PFSK-1 (cell line): Measurements from ENCODE around the gene PRLH.

Experiments
- FOXP2 ChIP-seq: optimal IDR thresholded peaks from 2 replicates; pipeline ENCODE3; 2011; ENCODE audit warnings: borderline replicate concordance, control low read depth, inconsistent platforms; ENCODE audit not compliant: insufficient read depth; ENCODE audit errors: extremely low read length, extremely low read depth
- POLR2AphosphoS5 ChIP-seq: IDR thresholded peaks from 2 replicates; pipeline ENCODE4 v1.6.1; 2012; ENCODE audit warnings: low read depth, mild to moderate bottlenecking, control low read depth, low read length, moderate library complexity
- REST ChIP-seq, 2 experiments: IDR thresholded peaks; 2 replicates each; pipeline versions ENCODE4 v1.6.1 to v1.8.0; 2011 to 2012; ENCODE audit warnings: low read depth in 2 of 2, low read length in 2 of 2, control low read depth in 1 of 2, inconsistent platforms in 1 of 2, mild to moderate bottlenecking in 1 of 2, moderate library complexity in 1 of 2; ENCODE audit not compliant: insufficient read depth in 1 of 2
- SIN3A ChIP-seq: IDR thresholded peaks from 2 replicates; pipeline ENCODE4 v1.6.1; 2012; ENCODE audit warnings: mild to moderate bottlenecking, low read length, moderate library complexity, borderline replicate concordance; ENCODE audit not compliant: insufficient read depth
- TAF1 ChIP-seq: IDR thresholded peaks from 2 replicates; pipeline ENCODE4 v1.6.1; 2012; ENCODE audit warnings: low read length, control low read depth, borderline replicate concordance; ENCODE audit not compliant: insufficient read depth

PRLH gene

GRCh38 chr2:237568121-237568660, 1.8 kb downstream of the PRLH start:
- no peak for TF ChIP-seq REST (IDR thresholded peaks at IDR 0.05; ENCODE audit: insufficient read depth in 1 of 2, low read depth in 2 of 2, low read length in 2 of 2)
- TF ChIP-seq TAF1: no peak
- no peak for TF ChIP-seq FOXP2
- TF ChIP-seq SIN3A: no peak
- no peak for TF ChIP-seq POLR2AphosphoS5

- TF ChIP-seq TAF1 (no peak), POLR2AphosphoS5 (no peak), REST (IDR thresholded peaks at IDR 0.05; ENCODE audit: insufficient read depth in 1 of 2, low read depth in 2 of 2, low read length in 2 of 2) (no peak), SIN3A (no peak), FOXP2 (no peak)
Observed at GRCh38 chr2:237569041-237569440, 2.7 kb downstream of the PRLH start.

- TF ChIP-seq TAF1: no peak
- TF ChIP-seq SIN3A: no peak
- TF ChIP-seq FOXP2: no peak
- TF ChIP-seq REST (IDR thresholded peaks at IDR 0.05; ENCODE audit: insufficient read depth in 1 of 2, low read depth in 2 of 2, low read length in 2 of 2): no peak
- no peak for TF ChIP-seq POLR2AphosphoS5
Observed at GRCh38 chr2:237569896-237570295, 3.5 kb downstream of the PRLH start.

GRCh38 chr2:237570776-237571335, 4.5 kb downstream of the PRLH start:
- TF ChIP-seq POLR2AphosphoS5: no peak
- no peak for TF ChIP-seq TAF1
- TF ChIP-seq FOXP2: no peak
- TF ChIP-seq SIN3A: no peak
- TF ChIP-seq REST (IDR thresholded peaks at IDR 0.05; ENCODE audit: insufficient read depth in 1 of 2, low read depth in 2 of 2, low read length in 2 of 2): no peak
